ENCODE measurements around the gene MAN1A1.

The MAN1A1 gene

DNA sequence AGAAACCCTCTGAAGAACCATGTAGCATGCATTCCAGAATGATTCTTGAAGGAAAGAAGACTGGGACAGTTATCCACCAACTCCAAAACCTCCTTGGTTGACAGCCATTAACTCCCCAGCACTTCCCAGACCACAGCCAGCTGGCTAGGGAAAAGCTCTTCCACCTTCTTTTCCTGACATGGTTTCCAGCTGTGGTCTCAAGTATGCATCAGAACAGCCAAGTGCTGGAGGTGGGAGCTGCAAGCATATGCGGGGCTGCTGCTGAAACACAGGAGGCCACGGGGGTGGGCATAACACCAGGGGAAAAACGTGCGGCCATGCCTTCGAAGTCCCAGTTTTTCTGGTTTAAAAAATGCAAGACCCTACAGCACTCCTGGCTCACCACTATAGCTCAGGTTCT lies 163.1 kb downstream of the MAN1A1 start:
- H3K79me2 ChIP-seq (ENCODE audit: insufficient read depth, low read length): no peaks in the 10 kb centered on the region
- H3K36me3 ChIP-seq (ENCODE audit: low read length): no peaks in the 10 kb centered on the region

DNA sequence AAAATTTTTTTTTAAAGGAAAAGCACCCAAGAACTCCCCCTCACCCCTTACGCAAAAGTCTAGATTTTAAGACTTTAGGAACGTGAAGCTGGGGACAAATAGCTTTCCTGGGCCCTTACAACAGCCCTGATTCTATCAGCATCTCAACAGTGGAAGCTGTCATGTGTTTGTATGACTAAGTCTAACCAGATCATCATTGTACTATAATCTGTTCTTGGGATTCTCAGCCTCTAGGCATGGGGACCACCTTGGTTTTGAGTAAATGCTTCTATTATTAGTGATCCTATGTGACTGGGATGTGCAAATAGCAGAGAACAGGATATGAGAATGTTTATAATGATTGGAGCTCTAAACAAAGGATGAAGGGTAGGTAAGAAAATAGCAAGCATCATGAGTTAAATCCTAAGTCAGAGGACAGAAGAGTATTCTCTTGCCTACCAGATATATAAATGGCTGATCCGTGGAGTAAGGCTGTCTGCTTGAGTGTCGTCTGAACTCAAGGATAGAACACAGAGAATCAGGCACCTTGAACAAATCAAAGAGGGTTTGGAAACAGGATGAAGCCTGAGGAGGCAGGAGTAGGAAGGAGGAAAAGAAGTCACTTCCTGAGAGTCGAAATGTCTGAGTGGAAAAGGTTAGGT lies 165.4 kb downstream of the MAN1A1 start:
- no peaks in the 10 kb centered on the region for H3F3A ChIP-seq (ENCODE audit: insufficient read depth)
- no peaks in the 10 kb centered on the region for H3K9me2 ChIP-seq (replicated peaks; ENCODE audit: insufficient read depth, low read length)
- TF ChIP-seq EZH2phosphoT487 (conservative IDR thresholded peaks at IDR 0.05; ENCODE audit: low read length): no peak
- TF ChIP-seq, protein P1, sequence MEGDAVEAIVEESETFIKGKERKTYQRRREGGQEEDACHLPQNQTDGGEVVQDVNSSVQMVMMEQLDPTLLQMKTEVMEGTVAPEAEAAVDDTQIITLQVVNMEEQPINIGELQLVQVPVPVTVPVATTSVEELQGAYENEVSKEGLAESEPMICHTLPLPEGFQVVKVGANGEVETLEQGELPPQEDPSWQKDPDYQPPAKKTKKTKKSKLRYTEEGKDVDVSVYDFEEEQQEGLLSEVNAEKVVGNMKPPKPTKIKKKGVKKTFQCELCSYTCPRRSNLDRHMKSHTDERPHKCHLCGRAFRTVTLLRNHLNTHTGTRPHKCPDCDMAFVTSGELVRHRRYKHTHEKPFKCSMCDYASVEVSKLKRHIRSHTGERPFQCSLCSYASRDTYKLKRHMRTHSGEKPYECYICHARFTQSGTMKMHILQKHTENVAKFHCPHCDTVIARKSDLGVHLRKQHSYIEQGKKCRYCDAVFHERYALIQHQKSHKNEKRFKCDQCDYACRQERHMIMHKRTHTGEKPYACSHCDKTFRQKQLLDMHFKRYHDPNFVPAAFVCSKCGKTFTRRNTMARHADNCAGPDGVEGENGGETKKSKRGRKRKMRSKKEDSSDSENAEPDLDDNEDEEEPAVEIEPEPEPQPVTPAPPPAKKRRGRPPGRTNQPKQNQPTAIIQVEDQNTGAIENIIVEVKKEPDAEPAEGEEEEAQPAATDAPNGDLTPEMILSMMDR (IDR thresholded peaks at IDR 0.05; ENCODE audit: insufficient read depth, low read length, poor library complexity, severe bottlenecking): no peak

More for the DNA sequence above, 163.1 kb downstream of the MAN1A1 start:
- Histone ChIP-seq H3K9me3 (ENCODE audit: insufficient read depth, low read length) (no peaks in the 10 kb centered on the region), H4K20me1 (ENCODE audit: low read depth, low read length) (no peaks in the 10 kb centered on the region), H3K9me2 (replicated peaks; ENCODE audit: insufficient read depth, low read length) (no peaks in the 10 kb centered on the region), H3F3A (ENCODE audit: insufficient read depth) (no peaks in the 10 kb centered on the region), H3K4me3 (ENCODE audit: insufficient read depth, low read length, poor library complexity, severe bottlenecking) (no peak overlapping the region), H3K9ac (ENCODE audit: low read length) (no peak overlapping the region), H2AFZ (ENCODE audit: low read depth, low read length, severe bottlenecking) (no peak overlapping the region), H3K4me2 (ENCODE audit: low read depth, low read length, poor library complexity, severe bottlenecking) (no peak overlapping the region), H3K27me3 (ENCODE audit: low read length) (no peaks in the 10 kb centered on the region), H3K27ac (ENCODE audit: low read depth, low read length) (no peak overlapping the region)
- TF ChIP-seq, protein P1 (IDR thresholded peaks at IDR 0.05; ENCODE audit: insufficient read depth, low read length, poor library complexity, severe bottlenecking): no peak
- TF ChIP-seq EZH2phosphoT487 (conservative IDR thresholded peaks at IDR 0.05; ENCODE audit: low read length): no peak

DNA sequence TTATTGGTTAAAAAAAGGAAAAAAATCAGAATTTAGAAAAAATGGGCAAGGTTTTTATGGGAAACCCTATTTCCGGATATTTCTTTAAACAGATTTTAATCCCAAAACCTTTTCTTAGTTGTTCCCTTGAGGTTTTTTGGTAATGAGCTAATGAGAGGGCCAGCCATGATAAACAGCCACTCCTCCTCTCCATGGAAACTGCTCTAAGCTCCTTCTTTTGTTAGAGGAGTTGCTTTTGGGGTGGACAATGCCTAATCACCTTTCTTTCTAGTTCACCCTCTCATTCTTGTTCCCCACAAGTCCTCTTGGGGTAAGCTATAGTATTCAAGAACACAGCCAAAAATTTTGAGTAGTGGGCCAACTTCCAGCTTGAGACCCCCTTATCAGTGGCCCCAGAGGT lies 166.1 kb downstream of the MAN1A1 start:
- Histone ChIP-seq H3K27me3 (ENCODE audit: low read length) (no peaks in the 10 kb centered on the region), H3K9ac (ENCODE audit: low read length) (no peak overlapping the region), H4K20me1 (ENCODE audit: low read depth, low read length) (no peaks in the 10 kb centered on the region), H3K4me3 (ENCODE audit: insufficient read depth, low read length, poor library complexity, severe bottlenecking) (no peak overlapping the region), H3K79me2 (ENCODE audit: insufficient read depth, low read length) (no peaks in the 10 kb centered on the region), H3K9me3 (ENCODE audit: insufficient read depth, low read length) (no peaks in the 10 kb centered on the region), H3K4me2 (ENCODE audit: low read depth, low read length, poor library complexity, severe bottlenecking) (no peak overlapping the region), H3F3A (ENCODE audit: insufficient read depth) (no peaks in the 10 kb centered on the region), H3K36me3 (ENCODE audit: low read length) (no peaks in the 10 kb centered on the region), H3K9me2 (replicated peaks; ENCODE audit: insufficient read depth, low read length) (no peaks in the 10 kb centered on the region), H2AFZ (ENCODE audit: low read depth, low read length, severe bottlenecking) (no peak overlapping the region), H3K27ac (ENCODE audit: low read depth, low read length) (no peak overlapping the region)
- TF ChIP-seq, protein P1 (IDR thresholded peaks at IDR 0.05; ENCODE audit: insufficient read depth, low read length, poor library complexity, severe bottlenecking): no peak

More for the DNA sequence above, 165.4 kb downstream of the MAN1A1 start:
- Histone ChIP-seq H3K27me3 (ENCODE audit: low read length) (no peaks in the 10 kb centered on the region), H3K27ac (ENCODE audit: low read depth, low read length) (no peak overlapping the region), H3K9ac (ENCODE audit: low read length) (no peak overlapping the region), H2AFZ (ENCODE audit: low read depth, low read length, severe bottlenecking) (no peak overlapping the region), H4K20me1 (ENCODE audit: low read depth, low read length) (no peaks in the 10 kb centered on the region), H3K9me3 (ENCODE audit: insufficient read depth, low read length) (no peaks in the 10 kb centered on the region), H3K79me2 (ENCODE audit: insufficient read depth, low read length) (no peaks in the 10 kb centered on the region), H3K4me3 (ENCODE audit: insufficient read depth, low read length, poor library complexity, severe bottlenecking) (no peak overlapping the region), H3K36me3 (ENCODE audit: low read length) (no peaks in the 10 kb centered on the region), H3K4me2 (ENCODE audit: low read depth, low read length, poor library complexity, severe bottlenecking) (no peak overlapping the region)

Data from SU-DHL-6 (cell line).